ENCODE data around the gene KRT76. TPM values are rescaled to one million over a fixed set of nuclear protein-coding genes. Genes with fewer than 3 reads are reported as not detected.

Gene KRT76
- total RNA-seq, 1 experiment from 2014 or later = not detected

DNA sequence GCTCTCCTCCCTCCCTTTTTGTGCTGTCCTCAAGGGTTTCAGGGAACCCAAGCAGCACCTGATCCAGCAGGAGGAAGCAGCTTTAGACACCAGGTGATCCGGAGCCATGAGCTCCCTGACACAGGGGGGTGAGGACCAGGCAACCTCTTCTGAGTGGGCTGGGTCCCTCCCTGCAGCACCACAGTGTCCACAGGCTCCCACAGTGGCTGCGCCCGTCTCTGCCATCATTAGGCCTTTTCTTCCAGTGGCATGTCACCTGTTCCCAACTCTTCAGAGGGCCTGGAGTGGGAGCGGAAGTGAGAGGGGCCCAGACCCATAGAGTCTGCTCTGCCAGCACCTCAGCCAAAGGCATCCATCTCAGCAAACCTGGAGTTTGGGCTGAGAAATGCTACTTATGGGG is 421 bp upstream of the KRT76 start:
- ChIA-PET CTCF (no interaction called here), POLR2A (ENCODE audit: unreplicated experiment) (no interaction called here)
- Histone ChIP-seq H3K27me3 (ENCODE audit: low read length) (peaks cover 12% of the 10 kb centered on the region; the same call in 1 of the 2 replicates), H3K9me3 (ENCODE audit: low read length) (no peaks in the 10 kb centered on the region), H3F3A (ENCODE audit: low read length, unreplicated experiment) (no peaks in the 10 kb centered on the region), H3K9ac (ENCODE audit: low read length) (no peak overlapping the region), H3K4me2 (ENCODE audit: low read length) (no peak overlapping the region), H3K9me2 (replicated peaks; ENCODE audit: low read length) (no peaks in the 10 kb centered on the region), H3K36me3 (ENCODE audit: low read depth, low read length) (no peaks in the 10 kb centered on the region), H2AFZ (ENCODE audit: low read length) (no peak overlapping the region), H3K4me3 (ENCODE audit: low read length) (no peak overlapping the region), H3K79me2 (ENCODE audit: low read length) (no peaks in the 10 kb centered on the region), H3K4me1 (ENCODE audit: insufficient read depth, low read length) (no peaks in the 10 kb centered on the region), H3K27ac (ENCODE audit: low read length) (no peak overlapping the region), H4K20me1 (ENCODE audit: low read length) (no peaks in the 10 kb centered on the region)
- BruUV-seq (replicated peaks) = no TSS peak
- TF ChIP-seq, protein P1, sequence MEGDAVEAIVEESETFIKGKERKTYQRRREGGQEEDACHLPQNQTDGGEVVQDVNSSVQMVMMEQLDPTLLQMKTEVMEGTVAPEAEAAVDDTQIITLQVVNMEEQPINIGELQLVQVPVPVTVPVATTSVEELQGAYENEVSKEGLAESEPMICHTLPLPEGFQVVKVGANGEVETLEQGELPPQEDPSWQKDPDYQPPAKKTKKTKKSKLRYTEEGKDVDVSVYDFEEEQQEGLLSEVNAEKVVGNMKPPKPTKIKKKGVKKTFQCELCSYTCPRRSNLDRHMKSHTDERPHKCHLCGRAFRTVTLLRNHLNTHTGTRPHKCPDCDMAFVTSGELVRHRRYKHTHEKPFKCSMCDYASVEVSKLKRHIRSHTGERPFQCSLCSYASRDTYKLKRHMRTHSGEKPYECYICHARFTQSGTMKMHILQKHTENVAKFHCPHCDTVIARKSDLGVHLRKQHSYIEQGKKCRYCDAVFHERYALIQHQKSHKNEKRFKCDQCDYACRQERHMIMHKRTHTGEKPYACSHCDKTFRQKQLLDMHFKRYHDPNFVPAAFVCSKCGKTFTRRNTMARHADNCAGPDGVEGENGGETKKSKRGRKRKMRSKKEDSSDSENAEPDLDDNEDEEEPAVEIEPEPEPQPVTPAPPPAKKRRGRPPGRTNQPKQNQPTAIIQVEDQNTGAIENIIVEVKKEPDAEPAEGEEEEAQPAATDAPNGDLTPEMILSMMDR (conservative IDR thresholded peaks at IDR 0.05; ENCODE audit: low read depth, low read length) = no peak
- TF ChIP-seq EZH2 (IDR thresholded peaks at IDR 0.05; ENCODE audit: low read length, unreplicated experiment) = no peak
- no peak for TF ChIP-seq EZH2phosphoT487 (IDR thresholded peaks at IDR 0.05; ENCODE audit: borderline replicate concordance, low read length)
- intact Hi-C loops (cut with micrococcal nuclease) = no loop called here
- no peak for DNase-seq
- no peak for ATAC-seq

DNA sequence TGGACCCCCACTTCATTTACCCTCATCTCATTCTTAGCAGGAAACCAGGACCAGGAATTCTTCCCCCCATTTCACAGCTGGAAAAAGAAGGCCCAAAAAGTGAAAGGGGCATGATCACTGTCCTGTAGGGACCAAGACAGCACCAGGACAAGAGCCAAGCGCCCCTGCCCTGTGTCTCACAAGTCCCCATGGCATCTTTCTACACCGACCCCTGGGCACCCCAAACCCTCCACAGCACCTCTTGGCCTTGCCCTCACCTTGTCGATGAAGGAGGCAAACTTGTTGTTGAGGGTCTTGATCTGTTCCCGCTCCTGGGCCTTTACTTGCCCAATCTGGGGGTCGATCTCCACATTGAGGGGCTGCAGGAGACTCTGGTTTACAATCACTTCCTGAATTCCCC is 710 bp downstream of the KRT76 start:
- no peaks in the 10 kb centered on the region for H3K36me3 ChIP-seq (ENCODE audit: low read depth, low read length)
- no peaks in the 10 kb centered on the region for H3K4me1 ChIP-seq (ENCODE audit: insufficient read depth, low read length)
- ChIA-PET CTCF (interaction anchor here (0.5 kb wide), 1 partner anchor 118 kb away, joined by 4 read pairs; no protein-coding TSS in a partner anchor), POLR2A (ENCODE audit: unreplicated experiment) (no interaction called here)
- H3K79me2 ChIP-seq (ENCODE audit: low read length) = no peaks in the 10 kb centered on the region
- no TSS peak for BruUV-seq (replicated peaks)
- H3K9ac ChIP-seq (ENCODE audit: low read length) = no peak overlapping the region
- ATAC-seq (no peak), DNase-seq (no peak)
- H3K9me2 ChIP-seq (replicated peaks; ENCODE audit: low read length) = no peaks in the 10 kb centered on the region
- H3F3A ChIP-seq (ENCODE audit: low read length, unreplicated experiment) = no peaks in the 10 kb centered on the region
- H3K9me3 ChIP-seq (ENCODE audit: low read length) = no peaks in the 10 kb centered on the region
- intact Hi-C loops (cut with micrococcal nuclease) = no loop called here
- no peak overlapping the region for H2AFZ ChIP-seq (ENCODE audit: low read length)
- H4K20me1 ChIP-seq (ENCODE audit: low read length) = no peaks in the 10 kb centered on the region
- TF ChIP-seq EZH2 (IDR thresholded peaks at IDR 0.05; ENCODE audit: low read length, unreplicated experiment) (no peak), EZH2phosphoT487 (IDR thresholded peaks at IDR 0.05; ENCODE audit: borderline replicate concordance, low read length) (no peak)
- TF ChIP-seq, protein P1 (conservative IDR thresholded peaks at IDR 0.05; ENCODE audit: low read depth, low read length) = no peak
- no peak overlapping the region for H3K4me3 ChIP-seq (ENCODE audit: low read length)
- H3K4me2 ChIP-seq (ENCODE audit: low read length) = no peak overlapping the region
- H3K27me3 ChIP-seq (ENCODE audit: low read length) = peaks cover 20% of the 10 kb centered on the region
- no peak overlapping the region for H3K27ac ChIP-seq (ENCODE audit: low read length)

DNA sequence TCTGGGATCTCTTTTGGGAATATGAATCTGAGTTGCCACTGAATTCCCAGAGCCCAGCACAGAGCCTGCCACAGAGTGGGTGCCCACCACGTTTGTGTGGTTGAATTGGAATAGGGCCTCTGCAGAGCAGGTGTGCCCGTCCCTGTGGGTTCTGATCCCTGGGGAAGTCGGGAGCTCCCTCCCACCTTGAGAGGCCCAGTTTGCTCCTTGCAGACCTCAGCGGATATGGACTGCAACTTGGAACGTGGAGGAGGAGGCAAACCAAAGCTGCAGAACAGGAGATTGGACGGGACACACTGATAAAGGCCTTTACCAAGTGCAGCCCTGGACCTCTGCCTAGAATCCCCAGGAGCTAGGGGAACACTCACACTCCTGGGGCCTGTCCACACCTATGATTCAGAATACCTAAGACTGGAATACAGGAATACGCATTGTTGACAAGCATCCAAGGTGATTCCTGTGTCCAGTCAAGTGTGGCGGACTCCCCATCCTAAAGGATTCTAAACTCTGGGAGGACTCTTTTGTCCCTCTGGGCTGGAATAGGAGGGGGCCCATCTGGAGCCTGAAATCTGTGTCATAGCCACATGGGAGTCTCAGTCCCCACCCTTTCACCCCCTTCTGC is 2.4 kb downstream of the KRT76 start:
- no peaks in the 10 kb centered on the region for H3K9me2 ChIP-seq (replicated peaks; ENCODE audit: low read length)
- DNase-seq (peak; percentile 34), ATAC-seq (no peak)
- H3K9me3 ChIP-seq (ENCODE audit: low read length) = no peaks in the 10 kb centered on the region
- no peak overlapping the region for H3K9ac ChIP-seq (ENCODE audit: low read length)
- H3K4me1 ChIP-seq (ENCODE audit: insufficient read depth, low read length) = no peaks in the 10 kb centered on the region
- no TSS peak for BruUV-seq (replicated peaks)
- H3K4me3 ChIP-seq (ENCODE audit: low read length) = no peak overlapping the region
- H3F3A ChIP-seq (ENCODE audit: low read length, unreplicated experiment) = no peaks in the 10 kb centered on the region
- H3K27ac ChIP-seq (ENCODE audit: low read length) = no peak overlapping the region
- peaks cover 18% of the 10 kb centered on the region for H3K27me3 ChIP-seq (ENCODE audit: low read length)
- no peak overlapping the region for H2AFZ ChIP-seq (ENCODE audit: low read length)
- CTCF ChIA-PET = interaction anchor here (0.7 kb wide), 1 partner anchor 102 kb away, joined by 3 read pairs; no protein-coding TSS in a partner anchor
- POLR2A ChIA-PET (ENCODE audit: unreplicated experiment) = no interaction called here
- no peaks in the 10 kb centered on the region for H3K36me3 ChIP-seq (ENCODE audit: low read depth, low read length)
- intact Hi-C loops (cut with micrococcal nuclease) = no loop called here
- no peaks in the 10 kb centered on the region for H4K20me1 ChIP-seq (ENCODE audit: low read length)
- H3K79me2 ChIP-seq (ENCODE audit: low read length) = no peaks in the 10 kb centered on the region
- no peak overlapping the region for H3K4me2 ChIP-seq (ENCODE audit: low read length)
- no peak for TF ChIP-seq EZH2 (IDR thresholded peaks at IDR 0.05; ENCODE audit: low read length, unreplicated experiment)
- no peak for TF ChIP-seq EZH2phosphoT487 (IDR thresholded peaks at IDR 0.05; ENCODE audit: borderline replicate concordance, low read length)
- TF ChIP-seq, protein P1 (conservative IDR thresholded peaks at IDR 0.05; ENCODE audit: low read depth, low read length) = no peak

Data from PC-3 (cell line).